Raji (cell line): ENCODE results near the gene FAM184A.

ENCODE experiments used
- POLR2A ChIP-seq: IDR thresholded peaks from 2 replicates; pipeline ENCODE4 v1.6.1; 2011; ENCODE audit warnings: low read depth, low read length, control low read depth; ENCODE audit not compliant: insufficient read depth

Gene FAM184A

GRCh38 chr6:118965371-118965770, 113.1 kb downstream of the FAM184A start:
- no peak for TF ChIP-seq POLR2A

- TF ChIP-seq POLR2A = no peak
Observed at GRCh38 chr6:118963003-118963402, 115.5 kb downstream of the FAM184A start.

- no peak for TF ChIP-seq POLR2A
Observed at GRCh38 chr6:118959903-118960302, 118.6 kb downstream of the FAM184A start.

GRCh38 chr6:118953391-118953790, 125.1 kb downstream of the FAM184A start:
- TF ChIP-seq POLR2A = no peak

- TF ChIP-seq POLR2A = no peak
Observed at GRCh38 chr6:118952683-118953082, 125.8 kb downstream of the FAM184A start.

GRCh38 chr6:118945217-118945616, 133.2 kb downstream of the FAM184A start:
- TF ChIP-seq POLR2A = no peak

- no peak for TF ChIP-seq POLR2A
Observed at GRCh38 chr6:118940770-118941169, 137.7 kb downstream of the FAM184A start.

GRCh38 chr6:118939683-118940082, 138.8 kb downstream of the FAM184A start:
- no peak for TF ChIP-seq POLR2A

GRCh38 chr6:118935978-118936703, 142.3 kb downstream of the FAM184A start:
- no peak for TF ChIP-seq POLR2A

- no peak for TF ChIP-seq POLR2A
Observed at GRCh38 chr6:118935331-118935668, 143.2 kb downstream of the FAM184A start.

- TF ChIP-seq POLR2A = peak; percentile 79
Observed at GRCh38 chr6:118934461-118935330, 143.8 kb downstream of the FAM184A start, which contains the start of gene MCM9. Gene MCM9 (minus strand): TSS chr6:118935159. CDS start chr6:118931723, 3,436 bp downstream.

GRCh38 chr6:118933855-118934460, 144.5 kb downstream of the FAM184A start:
- TF ChIP-seq POLR2A = no peak

- TF ChIP-seq POLR2A = no peak
Observed at GRCh38 chr6:118932421-118932820, 146.0 kb downstream of the FAM184A start.

- no peak for TF ChIP-seq POLR2A
Observed at GRCh38 chr6:118931436-118931835, 147.0 kb downstream of the FAM184A start.

- TF ChIP-seq POLR2A = no peak
Observed at GRCh38 chr6:118930680-118931079, 147.8 kb downstream of the FAM184A start.

GRCh38 chr6:118923035-118923434, 155.4 kb downstream of the FAM184A start:
- TF ChIP-seq POLR2A = no peak

- TF ChIP-seq POLR2A = no peak
Observed at GRCh38 chr6:118921084-118921483, 157.4 kb downstream of the FAM184A start.
